HepG2 (cell line): ENCODE data around the gene GPR4. TPM values are rescaled to one million over a fixed set of nuclear protein-coding genes. Genes with fewer than 3 reads are reported as not detected.

Experiments
- ADNP ChIP-seq: sonication (generic); formaldehyde crosslinking; IDR thresholded peaks from 2 replicates; pipeline ENCODE4 v1.4.0; 2020; ENCODE audit warnings: missing genetic modification reagents
- DBP ChIP-seq: sonication (generic); formaldehyde crosslinking; IDR thresholded peaks from 2 replicates; pipeline ENCODE4 v1.4.0; 2020; ENCODE audit warnings: missing genetic modification reagents; ENCODE audit errors: not compliant biosample characterization
- KAT8 ChIP-seq: IDR thresholded peaks from 2 replicates; pipeline ENCODE4 v1.6.1; 2016; ENCODE audit warnings: missing genetic modification reagents, missing compliant biosample characterization
- KDM2A ChIP-seq: sonication (generic); formaldehyde crosslinking; IDR thresholded peaks from 2 replicates; pipeline ENCODE4 v1.4.0; 2020; ENCODE audit warnings: low read depth, missing genetic modification reagents, borderline replicate concordance
- MAX ChIP-seq: IDR thresholded peaks from 2 replicates; pipeline ENCODE4 v1.6.1; 2012; ENCODE audit warnings: inconsistent platforms
- RARG ChIP-seq: sonication (generic); formaldehyde crosslinking; IDR thresholded peaks from 2 replicates; pipeline ENCODE4 v1.4.0; 2020; ENCODE audit warnings: low read depth, mild to moderate bottlenecking, missing genetic modification reagents
- RBFOX2 ChIP-seq: fragments of 200-400 bp; formaldehyde crosslinking; IDR thresholded peaks from 2 replicates; pipeline ENCODE4 v1.6.1; 2017; ENCODE audit warnings: low read depth, mild to moderate bottlenecking, low read length
- SAFB2 ChIP-seq: sonication (generic); formaldehyde crosslinking; IDR thresholded peaks from 2 replicates; pipeline ENCODE4 v1.5.1; 2020; ENCODE audit warnings: missing genetic modification reagents, low read depth, mild to moderate bottlenecking, borderline replicate concordance
- XRCC5 ChIP-seq: fragments of 200-400 bp; formaldehyde crosslinking; optimal IDR thresholded peaks from 2 replicates; pipeline ENCODE3; 2017; ENCODE audit warnings: mild to moderate bottlenecking, low read length
- ZBTB14 ChIP-seq: sonication (generic); formaldehyde crosslinking; IDR thresholded peaks from 2 replicates; pipeline ENCODE4 v1.4.0; 2020; ENCODE audit warnings: missing genetic modification reagents
- polyA plus RNA-seq, 8 experiments: library from polyadenylated mRNA; depleted of rRNA in 3 of 8; stranded (reverse) in 7 of 8; unstranded in 1 of 8; fragments of >200 nt; fragmentation: Illumina TruSeq in 4 of 8; extraction: Trizol in 4 of 8; gene quantifications; 2 replicates each; pipeline versions ENCODE4 v1.2.1 to v1.2.3, GENCODE V29; 2011 to 2016; ENCODE audit warnings: low read depth in 4 of 8, missing spikeins in 1 of 8, mixed read lengths in 1 of 8; ENCODE audit not compliant: insufficient read depth in 1 of 8
- total RNA-seq, 5 experiments: library from RNA; depleted of rRNA; stranded (reverse); fragments of >200 nt; fragmentation: Illumina TruSeq; extraction: Trizol; gene quantifications; 2 replicates each; pipeline ENCODE4 v1.2.3, GENCODE V29; 2016; ENCODE audit warnings: low read depth in 1 of 5
- TF ChIP-seq, protein P1 (sequence below): sonication (generic); formaldehyde crosslinking; conservative IDR thresholded peaks from 2 replicates; pipeline ENCODE4 v1.4.0; 2020; ENCODE audit warnings: mild to moderate bottlenecking, missing genetic modification reagents, moderate library complexity
- TF ChIP-seq, protein P2 (sequence below), 2 experiments: sonication (generic) in 1 of 2; formaldehyde crosslinking in 1 of 2; IDR thresholded peaks; 2 replicates each; pipeline versions ENCODE4 v1.4.0 to v1.6.1; 2018 to 2020; ENCODE audit warnings: missing genetic modification reagents in 2 of 2, borderline replicate concordance in 1 of 2, low read depth in 1 of 2, mild to moderate bottlenecking in 1 of 2, missing biosample characterization in 1 of 2
- TF ChIP-seq, protein P3 (sequence below): sonication (generic); formaldehyde crosslinking; IDR thresholded peaks from 2 replicates; pipeline ENCODE4 v1.4.0; 2020; ENCODE audit warnings: missing genetic modification reagents

Gene GPR4
- total and polyA plus RNA-seq, 2 of the 13 experiments (the other 11 are each of a cell fraction or from before 2014, with no cell fraction given) = 0.15 TPM; not detected in 1

GRCh38 chr19:45638930-45639729, 37.1 kb upstream of the GPR4 start, which contains the start of gene EML2 (continued):
- TF ChIP-seq, protein P1, sequence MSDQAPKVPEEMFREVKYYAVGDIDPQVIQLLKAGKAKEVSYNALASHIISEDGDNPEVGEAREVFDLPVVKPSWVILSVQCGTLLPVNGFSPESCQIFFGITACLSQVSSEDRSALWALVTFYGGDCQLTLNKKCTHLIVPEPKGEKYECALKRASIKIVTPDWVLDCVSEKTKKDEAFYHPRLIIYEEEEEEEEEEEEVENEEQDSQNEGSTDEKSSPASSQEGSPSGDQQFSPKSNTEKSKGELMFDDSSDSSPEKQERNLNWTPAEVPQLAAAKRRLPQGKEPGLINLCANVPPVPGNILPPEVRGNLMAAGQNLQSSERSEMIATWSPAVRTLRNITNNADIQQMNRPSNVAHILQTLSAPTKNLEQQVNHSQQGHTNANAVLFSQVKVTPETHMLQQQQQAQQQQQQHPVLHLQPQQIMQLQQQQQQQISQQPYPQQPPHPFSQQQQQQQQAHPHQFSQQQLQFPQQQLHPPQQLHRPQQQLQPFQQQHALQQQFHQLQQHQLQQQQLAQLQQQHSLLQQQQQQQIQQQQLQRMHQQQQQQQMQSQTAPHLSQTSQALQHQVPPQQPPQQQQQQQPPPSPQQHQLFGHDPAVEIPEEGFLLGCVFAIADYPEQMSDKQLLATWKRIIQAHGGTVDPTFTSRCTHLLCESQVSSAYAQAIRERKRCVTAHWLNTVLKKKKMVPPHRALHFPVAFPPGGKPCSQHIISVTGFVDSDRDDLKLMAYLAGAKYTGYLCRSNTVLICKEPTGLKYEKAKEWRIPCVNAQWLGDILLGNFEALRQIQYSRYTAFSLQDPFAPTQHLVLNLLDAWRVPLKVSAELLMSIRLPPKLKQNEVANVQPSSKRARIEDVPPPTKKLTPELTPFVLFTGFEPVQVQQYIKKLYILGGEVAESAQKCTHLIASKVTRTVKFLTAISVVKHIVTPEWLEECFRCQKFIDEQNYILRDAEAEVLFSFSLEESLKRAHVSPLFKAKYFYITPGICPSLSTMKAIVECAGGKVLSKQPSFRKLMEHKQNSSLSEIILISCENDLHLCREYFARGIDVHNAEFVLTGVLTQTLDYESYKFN = 0 out of 2 replicates have a peak, but pooled peaks have one; percentile 17
- TF ChIP-seq MAX = peak; percentile 23; the same call in 1 of the 2 replicates
- no peak for TF ChIP-seq DBP
- peak; percentile 15 for TF ChIP-seq XRCC5
- TF ChIP-seq ZBTB14 = peak; percentile 47
- TF ChIP-seq, protein P2, sequence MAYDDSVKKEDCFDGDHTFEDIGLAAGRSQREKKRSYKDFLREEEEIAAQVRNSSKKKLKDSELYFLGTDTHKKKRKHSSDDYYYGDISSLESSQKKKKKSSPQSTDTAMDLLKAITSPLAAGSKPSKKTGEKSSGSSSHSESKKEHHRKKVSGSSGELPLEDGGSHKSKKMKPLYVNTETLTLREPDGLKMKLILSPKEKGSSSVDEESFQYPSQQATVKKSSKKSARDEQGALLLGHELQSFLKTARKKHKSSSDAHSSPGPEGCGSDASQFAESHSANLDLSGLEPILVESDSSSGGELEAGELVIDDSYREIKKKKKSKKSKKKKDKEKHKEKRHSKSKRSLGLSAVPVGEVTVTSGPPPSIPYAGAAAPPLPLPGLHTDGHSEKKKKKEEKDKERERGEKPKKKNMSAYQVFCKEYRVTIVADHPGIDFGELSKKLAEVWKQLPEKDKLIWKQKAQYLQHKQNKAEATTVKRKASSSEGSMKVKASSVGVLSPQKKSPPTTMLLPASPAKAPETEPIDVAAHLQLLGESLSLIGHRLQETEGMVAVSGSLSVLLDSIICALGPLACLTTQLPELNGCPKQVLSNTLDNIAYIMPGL (CRISPR knock-in tag; IDR thresholded peaks at IDR 0.05; ENCODE audit: borderline replicate concordance in 1 of 2, low read depth in 1 of 2) = peak in 1 of 2 experiments; percentile 75; a peak in 3 of 4 replicates
- TF ChIP-seq ADNP (CRISPR knock-in tag) = peak; percentile 52; the same call in 1 of the 2 replicates
- no peak; the same call in 1 of the 2 replicates for TF ChIP-seq RARG
- TF ChIP-seq RBFOX2 = peak; percentile 78
- no peak for TF ChIP-seq SAFB2 (CRISPR knock-in tag)
- TF ChIP-seq, protein P3, sequence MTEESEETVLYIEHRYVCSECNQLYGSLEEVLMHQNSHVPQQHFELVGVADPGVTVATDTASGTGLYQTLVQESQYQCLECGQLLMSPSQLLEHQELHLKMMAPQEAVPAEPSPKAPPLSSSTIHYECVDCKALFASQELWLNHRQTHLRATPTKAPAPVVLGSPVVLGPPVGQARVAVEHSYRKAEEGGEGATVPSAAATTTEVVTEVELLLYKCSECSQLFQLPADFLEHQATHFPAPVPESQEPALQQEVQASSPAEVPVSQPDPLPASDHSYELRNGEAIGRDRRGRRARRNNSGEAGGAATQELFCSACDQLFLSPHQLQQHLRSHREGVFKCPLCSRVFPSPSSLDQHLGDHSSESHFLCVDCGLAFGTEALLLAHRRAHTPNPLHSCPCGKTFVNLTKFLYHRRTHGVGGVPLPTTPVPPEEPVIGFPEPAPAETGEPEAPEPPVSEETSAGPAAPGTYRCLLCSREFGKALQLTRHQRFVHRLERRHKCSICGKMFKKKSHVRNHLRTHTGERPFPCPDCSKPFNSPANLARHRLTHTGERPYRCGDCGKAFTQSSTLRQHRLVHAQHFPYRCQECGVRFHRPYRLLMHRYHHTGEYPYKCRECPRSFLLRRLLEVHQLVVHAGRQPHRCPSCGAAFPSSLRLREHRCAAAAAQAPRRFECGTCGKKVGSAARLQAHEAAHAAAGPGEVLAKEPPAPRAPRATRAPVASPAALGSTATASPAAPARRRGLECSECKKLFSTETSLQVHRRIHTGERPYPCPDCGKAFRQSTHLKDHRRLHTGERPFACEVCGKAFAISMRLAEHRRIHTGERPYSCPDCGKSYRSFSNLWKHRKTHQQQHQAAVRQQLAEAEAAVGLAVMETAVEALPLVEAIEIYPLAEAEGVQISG = peak; percentile 4; the same call in 1 of the 2 replicates
- peak; percentile 32; the same call in 1 of the 2 replicates for TF ChIP-seq KDM2A (CRISPR knock-in tag)
- TF ChIP-seq KAT8 (CRISPR knock-in tag) = 0 out of 2 replicates have a peak, but pooled peaks have one; percentile 16
